Neuron (in vitro differentiated cells): ENCODE measurements around the gene DCP1B.

Experiments
- H2AFZ ChIP-seq: one replicate; pipeline ENCODE4 v1.6.1; 2013; ENCODE audit warnings: low read depth, mild to moderate bottlenecking, inconsistent platforms, low read length, moderate library complexity
- H3K27me3 ChIP-seq: one replicate; pipeline ENCODE4 v1.6.1; 2013; ENCODE audit warnings: low read length; ENCODE audit not compliant: insufficient read depth
- H3K36me3 ChIP-seq: one replicate; pipeline ENCODE4 v1.6.1; 2013; ENCODE audit warnings: low read length; ENCODE audit not compliant: insufficient read depth
- H3K4me1 ChIP-seq: one replicate; pipeline ENCODE4 v1.6.1; 2013; ENCODE audit warnings: low read length; ENCODE audit not compliant: insufficient read depth
- H3K4me3 ChIP-seq: 2 replicates; pipeline ENCODE4 v1.5.1; 2013; ENCODE audit warnings: mild to moderate bottlenecking, low read length, moderate library complexity
- H3K9me3 ChIP-seq: one replicate; pipeline ENCODE4 v1.6.1; 2013; ENCODE audit warnings: low read length

Gene DCP1B

DNA sequence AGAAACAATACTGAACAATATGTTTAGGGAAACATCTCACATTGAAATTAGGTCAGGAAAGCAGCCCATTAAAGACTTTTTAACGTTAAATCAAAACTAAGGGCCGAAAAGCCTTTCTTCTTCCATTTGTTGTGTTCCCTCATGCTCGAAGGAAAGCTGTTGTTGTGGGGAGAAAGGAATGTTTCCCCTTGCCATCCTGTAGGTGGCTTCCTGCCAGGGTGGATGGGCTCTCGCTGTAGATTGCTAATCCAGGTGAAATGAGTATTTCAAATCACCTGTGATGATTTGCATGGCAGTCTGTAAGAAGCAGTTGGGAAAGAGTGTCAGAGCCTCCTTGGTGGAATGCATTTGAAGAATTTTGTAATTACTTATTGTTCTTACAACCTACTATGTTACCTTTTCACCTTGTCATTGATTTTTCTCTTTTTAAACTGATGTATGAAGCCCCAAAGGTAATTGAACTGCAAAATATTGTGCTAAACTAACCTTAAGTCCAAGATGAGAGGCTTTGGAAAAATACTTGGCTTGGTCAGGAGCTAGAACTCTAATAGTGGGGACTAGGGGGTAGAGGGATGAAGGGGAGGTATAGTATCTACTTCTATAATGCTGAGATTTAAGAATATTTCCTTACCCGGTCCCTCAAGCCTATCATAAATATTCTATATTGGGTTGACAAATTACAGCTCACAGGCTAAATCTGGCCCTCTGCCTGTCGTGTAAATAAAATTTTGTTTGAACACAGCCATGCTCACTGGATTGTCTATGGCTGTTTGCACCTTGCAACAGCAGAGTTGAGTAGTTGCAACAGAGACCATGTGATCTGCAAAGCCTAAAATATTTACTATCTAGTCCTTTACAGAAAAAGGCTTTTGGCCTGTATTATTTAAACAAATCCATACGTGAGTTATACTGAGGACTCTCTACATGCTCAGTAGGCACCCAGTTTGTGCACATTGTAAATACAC lies 7.7 kb upstream of the DCP1B start:
- no peaks in the 10 kb centered on the region for H3K27me3 ChIP-seq
- no peak overlapping the region for H3K4me3 ChIP-seq
- no peaks in the 10 kb centered on the region for H3K36me3 ChIP-seq
- peaks cover 25% of the 10 kb centered on the region for H3K4me1 ChIP-seq
- H3K9me3 ChIP-seq = no peaks in the 10 kb centered on the region
- no peak overlapping the region for H2AFZ ChIP-seq

DNA sequence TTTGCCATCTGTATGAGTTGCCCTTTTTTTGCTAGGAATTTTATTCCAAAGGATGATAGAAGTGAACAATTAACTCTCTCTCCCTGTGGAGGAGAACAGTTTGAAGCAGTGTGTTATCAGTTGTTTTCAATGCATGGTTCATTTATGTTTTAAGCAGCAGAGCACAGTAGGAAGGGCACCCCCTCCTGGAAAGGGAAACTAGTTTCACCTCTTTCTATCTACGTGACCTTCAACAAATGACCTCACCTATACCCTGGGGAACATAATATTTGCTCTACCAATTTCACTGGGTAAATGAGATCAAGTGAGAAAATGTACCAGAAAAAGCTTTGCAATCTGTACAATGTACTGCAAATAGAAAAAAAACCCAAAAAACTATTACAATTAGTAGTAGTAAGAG lies 5.4 kb upstream of the DCP1B start:
- Histone ChIP-seq H3K9me3 (no peaks in the 10 kb centered on the region), H3K27me3 (no peaks in the 10 kb centered on the region), H2AFZ (no peak overlapping the region), H3K4me1 (peaks cover 32% of the 10 kb centered on the region), H3K36me3 (no peaks in the 10 kb centered on the region), H3K4me3 (no peak overlapping the region)

DNA sequence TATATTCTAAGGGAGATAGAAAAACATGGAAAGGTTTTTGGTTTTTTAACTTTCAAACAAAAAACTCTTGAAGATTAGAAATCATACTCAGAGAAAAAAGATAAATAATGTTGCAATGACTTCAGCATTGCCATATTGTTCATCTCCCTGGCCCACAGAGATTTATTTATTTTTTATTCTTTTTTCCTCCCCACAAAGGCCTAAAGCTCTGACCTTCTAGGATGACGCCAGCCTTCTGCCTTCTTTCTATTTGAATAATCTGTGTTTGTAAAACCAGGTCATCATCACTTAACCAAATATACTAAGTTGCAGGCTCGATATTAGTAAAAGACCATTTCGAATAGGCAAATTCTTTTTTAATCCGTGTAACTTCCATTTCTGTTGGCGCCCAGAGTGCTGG lies 4.4 kb upstream of the DCP1B start:
- Histone ChIP-seq H3K4me3 (no peak overlapping the region), H3K27me3 (no peaks in the 10 kb centered on the region), H3K36me3 (no peaks in the 10 kb centered on the region), H3K9me3 (no peaks in the 10 kb centered on the region), H2AFZ (no peak overlapping the region), H3K4me1 (peaks cover 22% of the 10 kb centered on the region)

DNA sequence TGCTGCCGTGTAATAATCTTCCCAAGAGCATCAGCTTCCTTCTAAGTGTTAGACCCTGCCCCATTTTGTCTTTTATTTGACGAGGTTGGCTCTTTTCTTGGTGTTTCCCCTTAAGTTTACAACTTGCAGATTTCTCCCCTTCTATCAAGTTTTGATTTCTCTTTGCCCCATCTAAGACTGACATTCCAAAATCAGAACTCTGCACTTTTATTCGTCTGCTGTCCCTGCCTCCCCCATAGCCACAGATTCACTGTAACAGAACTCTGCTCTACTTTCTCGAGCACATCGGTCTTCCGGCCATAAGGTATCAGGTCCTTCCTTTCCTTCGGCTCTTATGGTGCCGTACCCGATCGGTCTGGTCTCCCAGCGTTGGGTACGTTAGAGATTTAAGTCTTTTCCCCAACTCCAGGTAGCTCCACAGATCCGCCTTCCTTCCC lies 563 bp downstream of the DCP1B start:
- H2AFZ ChIP-seq = peak overlapping the region; percentile 7
- H3K4me1 ChIP-seq = peaks cover 21% of the 10 kb centered on the region
- no peaks in the 10 kb centered on the region for H3K36me3 ChIP-seq
- H3K27me3 ChIP-seq = no peaks in the 10 kb centered on the region
- H3K9me3 ChIP-seq = no peaks in the 10 kb centered on the region
- peak overlapping the region; percentile 87 for H3K4me3 ChIP-seq

DNA sequence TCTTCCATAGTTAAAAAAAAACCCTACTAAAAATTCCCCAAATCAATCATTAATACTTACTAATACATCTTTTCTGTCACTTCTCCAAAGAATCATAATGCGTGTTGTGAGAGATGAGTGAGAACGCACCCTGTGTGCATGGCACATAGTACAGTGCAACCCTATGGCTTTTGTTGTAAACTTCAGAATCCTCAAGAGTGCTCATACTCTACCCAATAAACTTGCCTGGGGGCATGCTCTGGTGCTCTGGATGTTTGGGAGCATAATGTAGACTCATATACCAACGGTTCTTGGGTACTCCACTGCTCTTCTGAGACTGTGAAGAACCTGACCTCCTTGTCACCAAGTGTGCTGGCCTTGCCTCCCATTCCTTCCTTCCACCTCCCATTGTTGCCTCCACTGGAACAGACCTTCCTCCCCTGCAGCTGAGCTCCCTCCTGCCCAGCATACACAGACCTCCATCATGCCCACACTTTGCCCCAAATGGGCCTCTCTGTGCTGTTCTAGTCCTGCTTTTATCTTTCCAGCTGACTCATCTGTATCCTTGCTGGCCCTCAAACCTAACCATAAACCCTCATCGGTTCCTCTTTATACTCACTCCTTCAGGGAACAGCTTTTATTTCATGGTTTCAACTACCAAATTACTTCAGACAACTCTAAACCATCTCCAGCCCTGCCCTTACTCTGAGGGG lies 8.9 kb downstream of the DCP1B start:
- H3K4me3 ChIP-seq = no peak overlapping the region
- peaks cover 52% of the 10 kb centered on the region for H3K36me3 ChIP-seq
- no peaks in the 10 kb centered on the region for H3K27me3 ChIP-seq
- H3K4me1 ChIP-seq = no peaks in the 10 kb centered on the region
- H2AFZ ChIP-seq = no peak overlapping the region
- no peaks in the 10 kb centered on the region for H3K9me3 ChIP-seq

DNA sequence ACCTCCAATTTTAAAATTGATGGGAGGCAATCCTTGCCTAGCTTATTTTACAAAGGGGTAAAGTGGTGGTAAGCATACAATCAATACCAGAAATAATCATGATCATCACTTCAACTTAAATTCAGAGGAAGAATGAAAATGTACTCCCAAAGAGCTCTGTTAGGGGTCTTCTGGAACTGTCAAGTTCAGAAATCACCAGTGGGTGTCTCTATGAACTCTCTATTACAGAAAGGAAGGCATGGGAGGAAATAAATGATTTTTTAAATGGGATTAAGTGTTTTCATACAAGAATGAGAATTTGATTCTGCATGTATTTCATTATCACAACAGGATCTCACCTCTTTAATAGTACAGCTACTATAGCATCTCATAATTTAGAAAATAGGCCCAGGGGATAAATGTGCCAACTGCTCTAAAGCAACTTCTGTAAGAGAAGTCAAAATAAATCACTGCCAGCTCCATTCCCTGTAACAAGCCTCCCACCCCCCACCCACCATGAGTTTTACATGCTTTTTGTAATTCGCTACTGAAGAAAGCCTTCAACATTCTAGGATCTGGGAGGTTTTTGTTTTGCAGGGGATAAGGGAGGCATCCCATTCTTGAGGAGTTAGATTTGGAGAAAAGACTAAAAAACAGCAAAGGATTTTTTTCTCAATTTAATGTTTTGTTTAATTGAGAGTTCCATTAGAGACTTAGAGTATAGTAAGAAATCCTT lies 9.7 kb downstream of the DCP1B start:
- H3K4me3 ChIP-seq = no peak overlapping the region
- peaks cover 55% of the 10 kb centered on the region for H3K36me3 ChIP-seq
- no peak overlapping the region for H2AFZ ChIP-seq
- H3K4me1 ChIP-seq = no peaks in the 10 kb centered on the region
- H3K9me3 ChIP-seq = no peaks in the 10 kb centered on the region
- no peaks in the 10 kb centered on the region for H3K27me3 ChIP-seq

DNA sequence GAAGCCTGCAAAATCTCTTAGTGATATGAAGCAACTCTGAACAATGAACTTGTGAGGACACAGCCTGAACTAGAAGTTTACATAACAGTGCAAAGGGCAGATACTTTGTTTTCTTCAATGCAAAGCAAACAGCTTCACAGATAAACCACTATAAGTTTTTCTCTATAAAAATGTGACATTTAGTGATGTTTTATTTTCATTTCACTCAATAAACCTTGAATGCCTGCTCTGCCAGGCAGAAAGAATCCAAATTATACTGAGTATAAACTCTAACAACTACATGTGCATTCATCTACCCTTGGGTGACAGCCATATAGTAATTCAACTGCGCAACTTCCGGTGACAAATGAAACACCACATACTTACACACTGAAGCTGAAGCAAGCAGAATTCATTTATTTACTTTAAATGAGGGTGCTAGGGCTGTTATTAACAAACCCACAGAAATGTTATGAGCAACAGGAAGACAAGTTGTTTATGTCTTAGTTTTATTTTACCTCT lies 10.3 kb downstream of the DCP1B start:
- Histone ChIP-seq H2AFZ (no peak overlapping the region), H3K4me3 (no peak overlapping the region), H3K9me3 (peaks cover 4% of the 10 kb centered on the region), H3K36me3 (peaks cover 62% of the 10 kb centered on the region), H3K27me3 (no peaks in the 10 kb centered on the region), H3K4me1 (no peaks in the 10 kb centered on the region)

DNA sequence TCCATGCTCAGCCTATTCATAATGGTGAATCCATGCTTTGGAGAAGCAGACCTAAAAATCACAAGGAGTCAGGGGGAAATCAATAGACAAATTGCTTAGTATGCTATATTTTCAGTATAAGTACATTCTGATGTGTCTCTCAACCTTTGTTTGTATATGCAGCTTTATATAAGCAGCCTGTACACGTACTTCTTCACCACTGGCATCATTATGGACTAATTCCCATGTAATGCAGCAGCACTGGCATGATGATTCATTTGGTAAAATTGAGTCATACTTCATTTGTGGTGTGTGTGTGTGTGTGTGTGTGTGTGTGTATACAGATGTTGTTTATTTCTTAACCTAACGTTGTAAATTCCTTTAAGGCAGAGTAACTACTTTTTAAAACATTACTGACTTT lies 10.9 kb downstream of the DCP1B start:
- no peaks in the 10 kb centered on the region for H3K4me1 ChIP-seq
- no peak overlapping the region for H3K4me3 ChIP-seq
- peaks cover 67% of the 10 kb centered on the region for H3K36me3 ChIP-seq
- no peak overlapping the region for H2AFZ ChIP-seq
- H3K27me3 ChIP-seq = no peaks in the 10 kb centered on the region
- H3K9me3 ChIP-seq = peaks cover 7% of the 10 kb centered on the region

DNA sequence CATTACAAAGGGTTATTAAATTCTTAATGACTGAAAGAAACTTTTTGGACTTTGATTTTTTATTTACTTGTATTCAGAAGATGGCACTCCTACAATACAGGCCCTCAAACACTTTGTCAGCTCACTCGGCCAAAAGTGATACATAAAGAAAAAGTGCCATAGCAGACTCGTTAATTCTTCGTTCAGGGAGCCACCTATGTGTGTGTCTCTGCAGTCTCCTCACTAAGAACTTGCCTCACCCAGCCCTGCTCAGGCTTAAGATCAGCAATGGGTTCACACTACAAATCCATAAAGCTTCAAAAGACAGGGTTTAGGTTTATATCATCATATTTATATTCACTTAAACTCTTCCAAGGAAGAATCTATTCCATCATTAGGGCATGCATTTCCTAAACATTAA lies 11.5 kb downstream of the DCP1B start:
- Histone ChIP-seq H3K9me3 (peaks cover 12% of the 10 kb centered on the region), H3K36me3 (peaks cover 68% of the 10 kb centered on the region), H2AFZ (no peak overlapping the region), H3K4me1 (no peaks in the 10 kb centered on the region), H3K4me3 (no peak overlapping the region), H3K27me3 (no peaks in the 10 kb centered on the region)

DNA sequence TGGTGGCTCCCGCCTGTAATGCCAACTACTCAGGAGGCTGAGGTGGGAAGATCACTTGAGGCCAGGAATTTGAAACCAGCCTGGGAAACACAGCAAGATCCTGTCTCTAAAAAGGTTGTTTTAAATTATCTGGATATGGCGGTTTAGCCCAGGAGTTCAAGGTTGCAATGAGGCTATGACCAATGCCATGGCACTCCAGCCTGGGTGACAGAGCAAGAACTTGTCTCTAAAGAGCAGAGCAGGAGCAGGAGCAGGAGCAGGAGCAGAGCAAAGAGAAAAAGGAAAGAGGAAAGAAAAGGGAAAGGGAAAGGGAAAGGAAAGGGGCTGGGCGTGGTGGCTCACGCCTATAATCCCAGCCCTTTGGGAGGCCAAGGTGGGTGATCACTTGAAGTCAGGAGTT lies 15.1 kb downstream of the DCP1B start:
- Histone ChIP-seq H3K9me3 (peaks cover 21% of the 10 kb centered on the region), H3K4me1 (no peaks in the 10 kb centered on the region), H2AFZ (no peak overlapping the region), H3K27me3 (no peaks in the 10 kb centered on the region), H3K36me3 (peaks cover 65% of the 10 kb centered on the region), H3K4me3 (no peak overlapping the region)

DNA sequence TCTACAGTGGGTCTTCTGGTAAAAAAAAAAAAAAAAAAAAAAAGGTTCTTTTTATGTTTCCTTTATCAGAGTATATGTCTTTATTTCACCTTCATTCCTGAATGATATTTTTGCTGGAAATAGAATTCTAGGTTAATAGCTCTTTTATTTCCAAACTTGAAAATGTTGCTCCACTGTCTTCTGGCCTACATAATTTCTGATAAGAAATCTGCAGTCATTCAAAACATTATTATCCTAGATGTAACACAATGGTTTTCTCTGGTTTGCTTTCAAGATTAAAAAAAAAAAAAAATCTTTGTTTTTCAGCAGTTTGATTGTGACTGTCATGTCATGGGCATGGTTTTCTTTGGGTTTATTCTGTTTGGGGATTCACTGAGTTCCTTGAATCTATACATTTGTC lies 19.5 kb downstream of the DCP1B start:
- Histone ChIP-seq H3K4me3 (no peak overlapping the region), H3K36me3 (peaks cover 37% of the 10 kb centered on the region), H3K27me3 (no peaks in the 10 kb centered on the region), H3K4me1 (no peaks in the 10 kb centered on the region), H2AFZ (no peak overlapping the region), H3K9me3 (peaks cover 21% of the 10 kb centered on the region)

DNA sequence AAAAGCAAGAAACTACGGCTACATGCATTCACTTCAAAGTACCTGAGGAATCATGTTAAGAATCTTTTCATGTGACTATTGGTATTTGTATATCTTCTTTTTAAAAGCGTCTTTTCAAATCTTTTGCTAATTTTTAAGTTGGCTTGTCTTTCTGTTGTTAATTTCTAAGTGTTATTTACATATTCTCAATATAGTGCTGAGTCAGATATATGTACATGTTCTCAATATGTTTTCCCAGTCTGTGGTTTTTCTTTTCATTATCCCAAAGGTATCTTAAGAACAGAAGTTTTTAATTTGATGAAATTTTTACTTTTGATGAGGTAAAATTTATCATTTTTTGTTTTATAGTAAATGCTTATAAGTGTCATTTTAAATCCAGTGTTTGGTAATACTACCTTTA lies 24.0 kb downstream of the DCP1B start:
- Histone ChIP-seq H3K27me3 (no peaks in the 10 kb centered on the region), H2AFZ (no peak overlapping the region), H3K9me3 (peaks cover 2% of the 10 kb centered on the region), H3K36me3 (peaks cover 7% of the 10 kb centered on the region), H3K4me3 (no peak overlapping the region), H3K4me1 (no peaks in the 10 kb centered on the region)
